Thoracic aorta (tissue), 2 donors: Measurements from ENCODE around the gene OR1I1. TPM values are rescaled to one million over a fixed set of nuclear protein-coding genes. Genes with fewer than 3 reads are reported as not detected.

Experiments used
- ATAC-seq: fragments of 150-250 bp; one replicate; pipeline ENCODE4 v1.8.0; 2017; ENCODE audit warnings: low read depth; ENCODE audit not compliant: insufficient number of reproducible peaks, low FRiP score
- DNase-seq: peaks from one replicate; pipeline ENCODE4 v3.0.0-alpha.2; 2020; ENCODE audit warnings: low spot score
- H3K27ac ChIP-seq, 2 donors: fragments of 200-600 bp; sonication (generic); 1 replicate in 1 of 2; 2 replicates in 1 of 2; pipeline ENCODE4 v1.5.1; 2016; ENCODE audit warnings: mild to moderate bottlenecking in 2 of 2, moderate library complexity in 2 of 2
- H3K27me3 ChIP-seq: fragments of 200-600 bp; sonication (generic); replicated peaks from 2 replicates; pipeline ENCODE4 v1.6.0; 2016; ENCODE audit warnings: mild to moderate bottlenecking; ENCODE audit not compliant: insufficient read depth
- H3K36me3 ChIP-seq: fragments of 200-600 bp; sonication (generic); one replicate; pipeline ENCODE4 v1.5.1; 2016
- H3K4me1 ChIP-seq, 2 donors: fragments of 200-600 bp; sonication (generic); 1 replicate in 1 of 2; 2 replicates in 1 of 2; pipeline versions ENCODE4 v1.5.1 to v1.6.0; 2016; ENCODE audit warnings: low read depth in 2 of 2, mild to moderate bottlenecking in 1 of 2; ENCODE audit not compliant: control insufficient read depth in 1 of 2
- H3K4me3 ChIP-seq: fragments of 200-600 bp; sonication (generic); 2 replicates; pipeline ENCODE4 v1.5.1; 2016; ENCODE audit warnings: mild to moderate bottlenecking
- H3K9me3 ChIP-seq: fragments of 200-600 bp; sonication (generic); 2 replicates; pipeline ENCODE4 v1.5.1; 2016
- CTCF ChIP-seq: fragments of 200-600 bp; sonication (generic); IDR thresholded peaks from one replicate; pipeline ENCODE4 v1.5.1; 2019; ENCODE audit warnings: antibody characterized with exemption
- total RNA-seq, 2 donors: library from RNA; depleted of rRNA; stranded (reverse); fragments of >200 nt; gene quantifications; one replicate each; pipeline versions ENCODE4 v1.1.0 to v1.2.3, GENCODE V29; 2016

The OR1I1 gene
- total RNA-seq, 2 donors from 2014 or later = not detected

DNA sequence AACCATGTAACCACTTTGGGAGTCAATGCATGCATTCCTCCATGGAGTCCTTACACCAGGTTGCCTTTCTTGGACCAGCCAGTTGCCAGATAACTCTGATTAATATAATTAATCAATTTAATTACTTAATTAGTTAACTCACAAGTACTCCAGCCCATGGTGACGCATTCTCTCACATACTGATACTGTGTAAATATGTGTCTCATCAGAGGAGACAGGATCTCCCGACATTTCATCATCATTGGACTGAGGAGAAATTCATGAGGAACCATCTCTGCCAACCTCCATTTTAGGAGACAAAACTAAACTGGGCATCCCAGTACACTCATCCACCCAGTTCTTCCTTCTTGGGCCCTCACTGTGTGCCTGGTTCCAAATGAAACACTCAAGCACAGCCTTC is 39.2 kb upstream of the OR1I1 start:
- DNase-seq = no peak
- Histone ChIP-seq H3K27me3 (no peaks in the 10 kb centered on the region), H3K36me3 (no peaks in the 10 kb centered on the region), H3K9me3 (no peaks in the 10 kb centered on the region), H3K4me1 (no peaks in the 10 kb centered on the region), H3K4me3 (no peak overlapping the region), H3K27ac (no peak overlapping the region)
- no peak for TF ChIP-seq CTCF
- no peak for ATAC-seq

DNA sequence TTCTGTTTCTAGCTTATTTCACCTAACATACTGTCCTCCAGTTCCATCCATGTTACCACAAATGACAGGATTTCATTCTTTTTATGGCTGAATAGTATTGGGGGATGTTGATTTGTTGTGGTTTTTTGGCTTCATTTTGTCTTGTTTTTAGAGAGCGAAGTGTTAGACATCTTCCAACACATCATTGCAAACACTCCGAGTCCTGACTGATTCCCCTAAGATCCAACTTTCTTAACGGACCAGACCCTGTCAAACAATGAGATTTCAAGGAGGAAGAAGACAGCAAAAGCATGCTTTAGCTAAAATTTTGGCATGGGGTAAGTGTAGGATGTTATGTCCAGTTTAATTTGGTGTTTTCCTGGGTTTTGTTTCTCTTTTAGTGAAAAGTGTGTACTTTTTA is 36.5 kb upstream of the OR1I1 start:
- ATAC-seq = no peak
- no peaks in the 10 kb centered on the region for H3K27me3 ChIP-seq

DNA sequence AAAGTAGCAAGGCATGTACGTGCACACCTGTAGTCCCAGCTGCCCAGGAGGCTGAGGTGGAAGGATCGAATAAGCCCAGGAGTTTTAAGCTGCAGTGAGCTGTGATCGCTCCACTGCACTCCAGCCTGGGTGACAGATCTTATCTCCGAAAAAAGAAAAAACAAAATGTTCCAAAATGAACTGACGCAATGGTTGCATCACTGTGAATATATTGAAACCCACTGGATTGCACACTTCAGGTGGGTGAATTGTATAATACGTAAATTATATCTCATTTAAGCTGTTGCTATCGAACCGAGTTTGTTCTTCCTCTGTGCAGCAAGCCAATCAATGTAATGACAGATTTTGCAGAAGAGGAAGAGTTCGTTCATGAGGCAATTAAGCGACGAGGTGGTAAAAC is 34.3 kb upstream of the OR1I1 start:
- DNase-seq = no peak
- no peaks in the 10 kb centered on the region for H3K4me1 ChIP-seq
- no peaks in the 10 kb centered on the region for H3K9me3 ChIP-seq
- TF ChIP-seq CTCF = no peak
- no peak for ATAC-seq
- H3K27ac ChIP-seq = no peak overlapping the region
- no peaks in the 10 kb centered on the region for H3K36me3 ChIP-seq
- no peak overlapping the region for H3K4me3 ChIP-seq
- no peaks in the 10 kb centered on the region for H3K27me3 ChIP-seq

More for the DNA sequence above, 36.5 kb upstream of the OR1I1 start:
- H3K36me3 ChIP-seq = no peaks in the 10 kb centered on the region
- H3K9me3 ChIP-seq = no peaks in the 10 kb centered on the region
- no peak overlapping the region for H3K4me3 ChIP-seq
- DNase-seq = no peak
- no peak for TF ChIP-seq CTCF
- no peaks in the 10 kb centered on the region for H3K4me1 ChIP-seq
- H3K27ac ChIP-seq = no peak overlapping the region

DNA sequence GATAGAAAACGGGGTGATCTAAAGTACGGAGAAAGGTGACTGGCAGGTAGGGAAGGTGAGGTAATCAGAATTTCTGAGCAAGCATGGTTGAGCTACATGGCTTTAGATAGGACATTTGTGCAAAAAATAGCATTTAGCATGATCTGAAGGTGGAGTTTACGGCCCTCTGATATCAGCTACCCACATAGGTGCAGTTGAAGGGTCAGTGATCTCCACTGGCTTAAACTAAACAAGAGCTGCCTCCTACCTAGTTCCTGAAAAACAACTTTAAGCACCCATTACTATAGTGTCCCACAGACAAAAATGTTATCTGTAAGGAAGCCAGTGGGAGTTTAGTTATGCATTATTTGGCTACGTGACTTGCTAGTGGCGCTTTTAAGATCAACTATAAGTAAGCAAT is 33.9 kb upstream of the OR1I1 start:
- no peaks in the 10 kb centered on the region for H3K9me3 ChIP-seq
- no peak for DNase-seq
- no peaks in the 10 kb centered on the region for H3K4me1 ChIP-seq
- H3K4me3 ChIP-seq = no peak overlapping the region
- no peaks in the 10 kb centered on the region for H3K27me3 ChIP-seq
- no peak for TF ChIP-seq CTCF
- ATAC-seq = no peak
- H3K27ac ChIP-seq = no peak overlapping the region
- no peaks in the 10 kb centered on the region for H3K36me3 ChIP-seq

DNA sequence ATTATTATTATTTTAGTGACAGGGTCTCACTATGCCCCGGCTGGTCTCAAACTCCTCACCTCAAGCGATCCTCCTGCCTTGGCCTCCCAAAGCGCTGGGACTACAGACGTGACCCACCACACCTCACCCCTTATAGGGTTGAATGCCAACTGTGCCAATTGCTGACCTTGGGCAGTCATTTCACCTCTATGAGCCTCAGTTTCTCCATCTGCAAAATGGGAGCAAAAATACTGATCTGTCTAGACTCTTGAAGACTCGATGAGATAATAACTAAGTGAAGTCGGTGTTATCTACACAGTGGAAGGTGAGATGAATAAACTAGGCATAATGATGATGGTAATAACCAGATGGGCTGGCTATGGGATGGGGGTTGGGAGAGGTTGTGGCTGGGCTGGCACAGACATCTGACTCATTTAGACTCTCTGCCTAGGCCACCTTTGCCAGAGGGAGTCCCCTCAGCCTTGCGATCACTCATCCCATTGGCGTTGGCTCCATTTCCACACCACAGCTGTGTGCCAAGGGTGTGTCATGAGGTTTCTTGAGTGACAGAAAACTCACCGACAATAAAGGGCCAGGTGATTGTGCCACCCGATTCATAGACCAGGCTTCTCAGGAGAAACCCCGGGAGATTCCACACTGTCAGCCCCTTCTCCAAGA is 33.0 kb upstream of the OR1I1 start, which contains the start of gene CASP14:
Gene CASP14 (plus strand): TSS at position 596 of the 657 bp plus-strand sequence. CDS start 2,772 bp downstream, outside the sequence.
- H3K4me3 ChIP-seq = no peak within 1 kb of the TSS
- H3K4me1 ChIP-seq = no peaks in the 10 kb centered on the region
- H3K27ac ChIP-seq = no peak within 1 kb of the TSS
- no peaks in the 10 kb centered on the region for H3K9me3 ChIP-seq
- H3K27me3 ChIP-seq = no peaks in the 10 kb centered on the region
- ATAC-seq = no peak
- H3K36me3 ChIP-seq = no peaks in the 10 kb centered on the region
- no peak for TF ChIP-seq CTCF
- DNase-seq = no peak
